ENCODE measurements around the gene ATAD3C.
"Not testable (repeated sequence)": the region's sequence is repeated elsewhere in the genome, so short reads cannot be mapped to it uniquely, and the experiment has no call there.

Gene ATAD3C

DNA sequence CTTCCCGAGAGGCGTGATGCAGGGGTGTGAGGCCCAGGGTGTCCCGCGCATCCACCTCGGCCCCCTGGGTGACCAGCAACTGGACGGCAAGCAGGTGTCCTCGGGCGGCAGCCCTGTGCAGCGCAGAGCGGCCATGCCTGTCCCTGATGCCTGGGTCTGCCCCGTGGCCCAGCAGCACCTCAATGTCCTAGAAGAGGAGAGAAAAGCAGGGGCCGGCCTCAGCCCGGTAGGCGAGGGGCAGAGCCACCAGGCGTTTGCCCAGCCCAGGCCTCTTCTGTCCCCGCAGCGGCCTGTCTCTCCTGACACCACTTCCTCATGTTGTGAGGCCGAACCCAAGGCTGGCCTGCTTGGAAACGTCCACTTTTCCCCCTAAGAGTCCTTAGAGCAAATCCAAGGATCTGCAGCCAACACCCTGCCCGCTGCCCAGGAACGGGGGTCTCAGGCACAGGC is 30.1 kb upstream of the ATAD3C start:
- DNase-seq (ENCODE audit: low read depth in 2 of 2): no peak

DNA sequence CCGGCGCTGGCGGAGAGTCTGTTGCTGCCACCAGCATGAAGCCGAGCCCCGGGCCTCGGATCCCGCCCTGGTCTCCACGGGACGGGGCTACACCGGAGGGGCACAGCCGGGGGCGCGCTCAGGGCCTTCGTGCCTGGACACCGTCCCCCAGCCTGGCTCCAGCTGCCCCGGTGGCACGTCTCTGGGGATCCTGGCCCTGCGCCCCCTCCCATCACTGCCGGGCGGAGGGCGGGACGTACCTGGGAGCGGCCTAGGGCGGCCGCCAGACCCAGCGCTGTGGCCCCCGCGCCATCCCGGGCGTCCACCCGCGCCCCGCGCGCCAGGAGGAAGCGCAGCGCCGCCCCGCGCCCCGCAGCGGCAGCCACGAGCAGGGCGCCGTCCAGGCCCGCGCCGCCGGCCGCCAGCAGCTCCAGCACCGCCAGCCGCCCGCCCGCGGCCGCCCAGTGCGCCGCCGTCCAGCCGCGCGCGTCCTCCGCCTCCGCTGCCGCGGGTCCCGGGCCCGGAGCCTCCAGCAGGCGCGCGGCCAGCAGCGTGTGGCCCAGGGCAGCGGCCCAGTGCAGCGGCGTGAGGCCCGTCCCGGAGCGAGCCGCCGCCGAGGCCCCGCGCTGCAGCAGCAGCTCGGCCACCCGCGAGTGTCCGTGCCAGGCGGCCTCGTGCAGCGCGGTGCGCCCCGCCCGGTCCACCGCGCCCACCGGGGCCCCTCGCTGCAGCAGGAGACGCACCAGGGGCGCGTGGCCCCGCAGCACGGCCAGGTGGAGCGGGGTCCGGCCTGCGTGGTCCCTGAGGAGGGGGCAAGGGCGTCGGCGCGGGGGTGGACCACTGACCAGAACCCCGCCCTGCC is 29.5 kb upstream of the ATAD3C start:
- no peak for DNase-seq (ENCODE audit: low read depth in 2 of 2)

DNA sequence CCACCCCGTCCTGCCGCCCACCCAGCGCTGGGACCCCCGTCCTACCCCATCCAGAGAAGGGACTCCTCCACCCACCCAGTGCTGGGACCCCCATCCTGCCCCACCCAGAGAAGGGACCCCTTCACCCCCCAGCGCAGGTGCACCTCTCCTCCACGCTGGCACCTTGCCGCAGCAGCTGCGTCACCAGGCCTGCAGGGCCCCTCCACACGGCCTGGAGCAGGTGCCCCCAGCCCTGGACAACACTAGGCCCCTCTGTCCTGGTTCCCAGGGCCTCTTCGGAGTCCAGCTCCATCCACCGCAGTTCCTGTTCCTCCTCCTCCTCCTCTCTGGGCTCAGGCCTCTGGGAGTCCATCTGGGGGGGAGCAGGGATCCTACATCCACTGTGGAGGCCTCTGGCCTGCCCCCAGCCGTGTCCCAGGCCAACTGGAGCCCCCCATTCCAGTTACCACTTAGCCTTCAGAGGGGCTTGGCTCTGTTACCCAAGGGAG is 28.8 kb upstream of the ATAD3C start:
- DNase-seq (ENCODE audit: low read depth in 2 of 2): no peak

DNA sequence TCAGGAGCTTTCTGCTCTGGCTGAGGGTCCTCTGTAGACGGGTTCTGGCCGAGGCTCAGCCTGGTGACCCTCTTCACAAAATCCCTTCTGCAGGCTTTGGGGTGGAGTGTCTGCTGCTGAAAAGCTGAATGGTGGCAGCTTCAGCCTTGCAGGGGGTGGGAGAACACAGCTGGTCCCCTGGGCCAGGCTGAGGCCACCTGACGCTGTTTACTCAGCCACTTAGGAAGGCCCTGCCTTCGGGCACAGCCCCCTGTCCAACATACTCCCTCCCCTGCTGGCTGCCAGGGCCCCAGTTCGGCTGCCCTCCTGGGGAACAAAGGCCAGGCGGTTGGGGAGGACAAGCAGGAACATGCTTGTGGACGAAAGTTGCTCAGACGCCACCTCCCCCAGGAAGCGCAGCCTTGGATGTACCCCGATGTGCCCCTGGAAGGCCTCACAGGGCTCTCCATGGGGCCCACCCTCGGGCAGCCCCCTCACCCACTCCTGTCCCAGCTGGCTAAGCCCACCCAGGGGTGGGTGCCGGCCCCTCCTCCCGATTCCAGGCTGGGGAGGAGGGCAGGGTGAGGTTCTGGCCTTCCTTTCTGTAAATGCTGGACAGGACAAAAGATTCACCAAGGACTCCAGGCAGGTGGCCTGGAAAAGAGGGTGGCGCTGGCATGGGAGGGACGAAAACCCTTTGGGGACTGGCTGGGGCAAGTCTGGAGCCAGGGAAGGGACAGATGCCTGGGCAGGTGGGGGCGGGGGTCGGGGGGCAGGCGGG is 28.2 kb upstream of the ATAD3C start, which contains the start of gene ANKRD65:
ANKRD65 (minus strand) TSS at position 130 of the 760 bp plus-strand sequence. CDS start 271 bp downstream, outside the sequence.
- no peak for DNase-seq (ENCODE audit: low read depth in 2 of 2)

GRCh38 chr1:1421907-1422464 is 27.5 kb upstream of the ATAD3C start:
- no peak for DNase-seq (ENCODE audit: low read depth in 2 of 2)

DNA sequence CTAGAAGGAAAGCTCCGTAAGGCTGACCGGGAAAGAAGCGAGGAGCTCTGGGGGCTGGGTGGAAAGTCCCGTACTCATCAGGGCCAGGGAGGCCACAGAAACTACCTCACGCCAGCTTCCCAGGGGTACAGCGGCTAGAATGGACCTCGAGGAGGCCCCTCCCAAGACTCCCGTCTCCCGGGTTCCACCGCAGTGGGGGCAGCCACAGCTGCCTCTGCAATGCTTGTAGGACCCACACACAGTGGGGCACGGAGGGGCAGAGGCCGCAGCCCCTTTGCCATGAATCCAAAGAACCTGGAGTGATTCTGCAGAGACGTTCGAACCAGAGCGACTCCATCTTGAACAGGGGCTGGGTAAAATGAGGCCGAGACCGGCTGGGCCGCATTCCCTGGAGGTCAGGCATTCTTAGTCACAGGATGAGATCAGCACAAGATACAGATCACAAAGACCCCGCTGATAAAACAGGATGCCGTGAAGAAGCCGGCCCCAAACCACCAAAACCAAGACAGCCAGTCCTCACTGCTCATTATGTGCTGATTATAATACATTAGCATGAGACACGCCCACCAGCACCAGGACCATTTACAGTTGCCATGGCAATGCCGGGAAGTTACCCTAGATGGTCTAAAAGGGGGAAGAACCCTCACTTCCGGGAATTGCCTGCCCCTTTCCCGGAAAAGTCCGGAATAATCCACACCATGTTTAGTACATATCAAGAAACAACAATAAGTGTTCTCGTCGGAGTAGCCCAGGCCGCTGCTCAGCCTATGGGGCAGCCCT is 26.8 kb upstream of the ATAD3C start:
- no peak for DNase-seq (ENCODE audit: low read depth in 2 of 2)

- DNase-seq (ENCODE audit: low read depth in 2 of 2): no peak
Observed at GRCh38 chr1:1423245-1423597, 26.3 kb upstream of the ATAD3C start.

DNA sequence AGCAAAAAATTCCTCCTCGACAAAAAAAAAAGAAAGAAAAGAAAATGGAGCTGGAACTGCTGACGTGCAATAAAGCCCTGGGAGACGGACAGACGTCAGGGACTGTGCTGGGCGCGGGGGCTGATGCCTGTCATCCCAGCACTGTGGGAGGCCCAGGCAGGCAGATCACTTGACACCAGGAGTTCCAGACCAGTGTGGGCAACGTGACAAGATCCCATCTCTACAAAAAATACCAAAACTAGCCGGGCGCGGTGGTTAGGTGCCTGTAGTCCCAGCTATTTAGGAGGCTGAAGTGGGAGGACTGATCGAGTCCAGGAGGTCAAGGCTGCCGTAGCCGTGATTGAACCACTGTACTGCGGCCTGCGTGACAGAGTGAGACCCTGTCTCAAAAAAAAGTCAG is 24.8 kb upstream of the ATAD3C start:
- DNase-seq (ENCODE audit: low read depth in 2 of 2): no peak

GRCh38 chr1:1425426-1425752 is 24.1 kb upstream of the ATAD3C start:
- DNase-seq (ENCODE audit: low read depth in 2 of 2): no peak

DNA sequence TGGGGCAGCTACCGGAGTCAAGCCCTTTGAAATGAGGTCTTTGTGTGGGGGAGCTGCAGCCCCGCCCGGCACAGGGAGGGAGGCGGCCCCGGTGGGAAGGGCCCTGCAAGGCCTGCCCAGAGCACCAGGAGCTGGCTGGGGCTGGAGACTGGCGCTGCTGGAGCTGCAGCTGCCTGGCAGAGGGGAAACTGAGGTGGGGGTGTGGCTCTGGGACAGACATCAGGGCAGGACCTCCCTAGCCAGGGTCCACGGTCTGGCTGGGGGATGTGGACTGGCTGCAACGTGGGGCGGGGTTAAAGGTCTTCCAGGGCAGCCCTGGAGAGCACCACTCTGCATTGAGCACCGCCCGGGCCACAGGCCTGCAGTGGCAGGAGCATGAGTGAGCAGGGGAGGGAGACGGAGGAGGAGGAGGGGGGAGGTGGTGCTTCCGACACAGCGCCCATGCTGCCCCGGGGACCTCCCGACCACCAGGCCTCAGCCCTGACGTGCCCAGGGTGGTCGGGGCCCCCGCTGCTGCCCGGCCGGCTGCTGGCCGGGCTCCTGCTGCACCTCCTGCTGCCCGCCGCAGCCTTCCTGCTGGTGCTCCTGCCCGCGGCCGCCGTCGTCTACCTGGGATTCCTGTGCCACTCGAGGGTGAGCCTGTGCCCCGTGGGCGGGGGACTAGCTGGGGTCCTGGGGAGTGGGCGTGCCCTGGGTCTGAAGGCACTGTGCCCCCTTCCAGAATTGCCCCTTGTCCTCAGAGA is 23.6 kb upstream of the ATAD3C start:
- no peak for DNase-seq (ENCODE audit: low read depth in 2 of 2)

GRCh38 chr1:1426496-1427105 is 22.9 kb upstream of the ATAD3C start:
- DNase-seq (ENCODE audit: low read depth in 2 of 2): no peak

DNA sequence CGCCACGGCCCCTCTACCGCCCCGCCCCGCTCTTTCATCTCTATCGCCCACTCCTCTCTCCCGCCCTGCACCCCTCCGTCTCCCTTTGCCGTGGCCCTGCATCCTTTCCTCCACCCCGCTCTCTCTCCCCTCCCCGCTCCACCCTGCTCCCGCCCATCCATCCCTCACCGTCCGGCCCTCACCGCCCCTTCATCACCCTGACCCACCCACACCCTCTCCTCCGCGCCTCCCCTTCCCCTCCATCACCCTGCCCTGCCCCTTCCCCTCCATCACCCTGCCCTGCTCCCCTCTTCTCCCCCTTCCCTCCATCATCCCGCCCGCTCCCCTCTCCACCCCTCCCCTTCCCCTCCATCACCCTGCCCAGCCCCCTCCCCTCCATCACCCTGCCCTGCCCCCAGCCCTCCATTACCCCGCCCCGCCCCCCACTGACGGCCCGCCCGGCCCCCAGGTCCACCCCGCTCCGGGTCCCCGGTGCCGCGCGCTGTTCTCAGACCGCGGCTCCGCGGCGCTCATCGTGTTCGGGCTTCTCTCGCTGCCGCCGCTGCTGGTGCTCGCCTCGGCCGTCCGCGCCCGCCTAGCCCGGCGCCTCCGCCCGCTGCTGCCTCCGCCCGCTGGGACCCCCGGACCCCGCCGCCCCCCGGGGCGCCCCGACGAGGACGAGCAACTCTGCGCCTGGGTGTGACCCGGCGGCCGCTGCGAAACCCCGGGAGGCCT is 22.2 kb upstream of the ATAD3C start:
- no peak for DNase-seq (ENCODE audit: low read depth in 2 of 2)

DNA sequence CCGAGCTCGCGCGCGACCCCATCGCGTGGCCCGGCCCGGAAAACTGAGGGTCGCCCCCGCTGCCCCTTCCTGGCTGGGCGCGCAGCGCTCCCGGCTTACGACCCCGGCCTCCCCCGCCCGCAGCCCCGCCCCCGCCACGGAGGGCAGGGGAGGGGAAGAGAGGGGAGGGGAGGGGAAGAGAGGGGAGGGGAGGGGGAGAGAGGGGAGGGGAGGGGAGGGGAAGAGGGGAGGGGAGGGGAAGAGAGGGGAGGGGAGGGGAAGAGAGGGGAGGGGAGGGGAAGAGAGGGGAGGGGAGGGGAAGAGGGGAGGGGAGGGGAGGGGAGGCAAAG is 21.7 kb upstream of the ATAD3C start:
- no peak for DNase-seq (ENCODE audit: low read depth in 2 of 2)

GRCh38 chr1:1428174-1428573 is 21.3 kb upstream of the ATAD3C start:
- DNase-seq (ENCODE audit: low read depth in 2 of 2): no peak

DNA sequence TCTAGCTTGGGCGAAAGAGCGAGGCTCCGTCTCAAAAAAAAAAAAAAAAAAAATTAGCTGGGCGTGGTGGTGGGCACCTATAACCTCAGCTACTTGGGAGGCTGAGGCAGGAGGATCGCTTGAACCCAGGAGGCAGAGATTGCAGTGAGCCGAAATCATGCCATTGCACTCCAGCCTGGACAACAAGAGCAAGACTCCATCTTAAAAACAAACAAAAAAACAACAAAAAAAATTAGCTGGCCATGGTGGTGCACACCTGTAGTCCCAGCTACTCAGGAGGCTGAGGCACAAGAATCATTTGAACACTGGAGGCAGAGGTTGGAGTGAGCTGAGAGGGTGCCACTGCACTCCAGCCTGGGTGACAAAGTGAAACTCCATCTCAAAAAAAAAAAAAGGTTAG is 20.5 kb upstream of the ATAD3C start:
- not testable (repeated sequence) for DNase-seq (ENCODE audit: low read depth in 2 of 2)

DNA sequence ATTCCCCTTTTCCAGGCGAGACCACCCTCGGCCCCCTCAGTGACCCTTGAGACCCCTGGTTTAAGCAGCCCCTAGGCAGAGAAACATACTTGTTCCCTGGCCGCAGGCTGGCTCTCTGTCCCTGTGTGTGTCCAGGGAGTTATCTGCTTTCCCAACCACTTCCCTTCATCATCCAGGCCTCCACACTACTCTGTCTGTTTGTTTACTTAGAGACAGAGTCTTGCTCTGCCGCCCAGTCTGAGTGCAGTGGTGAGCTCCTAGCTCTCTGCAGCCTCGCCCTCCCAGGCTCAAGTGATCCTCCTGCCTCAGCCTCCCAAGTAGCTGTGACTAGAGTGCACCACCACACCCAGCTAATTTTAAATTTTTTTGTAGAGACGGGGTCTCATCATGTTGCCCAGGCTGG is 19.8 kb upstream of the ATAD3C start:
- DNase-seq (ENCODE audit: low read depth in 2 of 2): no peak

- no peak for DNase-seq (ENCODE audit: low read depth in 2 of 2)
Observed at GRCh38 chr1:1430114-1430982, 19.1 kb upstream of the ATAD3C start.

DNA sequence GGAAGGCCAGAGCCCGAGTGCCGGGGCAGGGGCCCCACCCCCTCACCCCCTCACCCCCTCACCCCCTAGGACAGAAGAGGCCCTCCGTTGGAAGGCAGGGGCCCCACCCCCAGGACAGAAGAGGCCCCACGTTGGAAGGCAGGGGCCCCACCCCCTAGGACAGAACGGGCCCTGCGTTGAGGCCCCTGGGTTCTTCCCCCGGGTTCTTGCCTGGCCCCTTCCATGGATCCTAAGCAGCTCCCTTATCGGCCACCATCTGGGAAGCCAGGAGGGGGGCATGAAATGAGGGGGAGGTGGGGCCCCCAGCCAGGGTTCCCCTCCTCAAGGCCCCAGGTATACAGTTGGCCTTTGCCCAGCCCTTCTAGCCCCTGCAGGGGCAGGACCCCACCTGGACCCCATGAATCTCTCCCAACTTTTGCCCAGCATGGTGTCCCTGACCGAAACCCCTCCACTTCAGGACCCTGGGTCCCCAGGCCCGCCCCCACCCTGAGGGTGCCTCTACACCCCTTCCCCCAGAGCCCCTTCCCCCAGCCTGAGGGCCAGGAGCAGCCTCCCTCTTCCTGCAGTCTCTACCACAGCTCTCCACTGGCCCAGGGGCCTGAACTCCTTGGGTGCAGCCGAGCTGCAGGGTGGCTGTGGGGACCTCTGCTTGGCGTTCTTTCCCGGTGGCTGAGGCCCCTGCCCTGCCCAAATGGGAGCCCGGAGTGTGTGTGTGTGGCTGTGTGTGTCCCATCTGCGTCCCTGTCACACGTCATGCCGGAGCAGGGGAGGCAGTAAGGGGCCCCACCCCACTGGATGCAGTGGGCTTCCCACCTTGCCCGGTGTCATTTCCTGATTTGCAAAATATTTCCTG is 18.3 kb upstream of the ATAD3C start:
- DNase-seq (ENCODE audit: low read depth in 2 of 2): no peak
